Stimulated activated CD4-positive, alpha-beta T cell treated with anti-CD3 and anti-CD28 coated beads, Interleukin-2, amount 100 ng/mL, for 24 hours (primary cell): ENCODE data around the gene EPS8L1.
"Not testable (repeated sequence)": the region's sequence is repeated elsewhere in the genome, so short reads cannot be mapped to it uniquely, and the experiment has no call there.

Source experiments
- DNase-seq, 2 donors: peaks; one replicate each; pipeline ENCODE4 v3.0.0-alpha.2; 2020

Gene EPS8L1

GRCh38 chr19:55053735-55054134, 21.9 kb upstream of the EPS8L1 start:
- DNase-seq = no peak

- DNase-seq = no peak
Observed at GRCh38 chr19:55056827-55057226, 18.8 kb upstream of the EPS8L1 start.

- no peak for DNase-seq
Observed at GRCh38 chr19:55058781-55059610, 16.7 kb upstream of the EPS8L1 start.

DNA sequence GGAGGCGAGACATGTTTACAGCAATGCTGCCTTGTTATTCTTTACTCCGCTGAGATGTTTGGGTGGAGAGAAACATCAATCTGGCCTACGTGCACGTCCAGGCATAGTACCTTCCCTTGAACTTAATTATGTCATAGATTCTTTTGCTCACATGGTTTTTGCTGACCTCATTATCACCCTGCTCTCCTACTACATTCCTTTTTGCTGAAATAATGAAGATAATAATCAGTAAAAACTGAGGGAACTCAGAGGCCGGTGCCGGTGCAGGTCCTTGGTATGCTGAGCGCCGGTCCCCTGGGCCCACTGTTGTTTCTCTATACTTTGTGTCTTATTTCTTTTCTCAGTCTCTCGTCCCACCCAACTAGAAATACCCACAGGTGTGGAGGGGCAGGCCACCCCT, 15.4 kb upstream of the EPS8L1 start:
- not testable (repeated sequence) for DNase-seq

DNA sequence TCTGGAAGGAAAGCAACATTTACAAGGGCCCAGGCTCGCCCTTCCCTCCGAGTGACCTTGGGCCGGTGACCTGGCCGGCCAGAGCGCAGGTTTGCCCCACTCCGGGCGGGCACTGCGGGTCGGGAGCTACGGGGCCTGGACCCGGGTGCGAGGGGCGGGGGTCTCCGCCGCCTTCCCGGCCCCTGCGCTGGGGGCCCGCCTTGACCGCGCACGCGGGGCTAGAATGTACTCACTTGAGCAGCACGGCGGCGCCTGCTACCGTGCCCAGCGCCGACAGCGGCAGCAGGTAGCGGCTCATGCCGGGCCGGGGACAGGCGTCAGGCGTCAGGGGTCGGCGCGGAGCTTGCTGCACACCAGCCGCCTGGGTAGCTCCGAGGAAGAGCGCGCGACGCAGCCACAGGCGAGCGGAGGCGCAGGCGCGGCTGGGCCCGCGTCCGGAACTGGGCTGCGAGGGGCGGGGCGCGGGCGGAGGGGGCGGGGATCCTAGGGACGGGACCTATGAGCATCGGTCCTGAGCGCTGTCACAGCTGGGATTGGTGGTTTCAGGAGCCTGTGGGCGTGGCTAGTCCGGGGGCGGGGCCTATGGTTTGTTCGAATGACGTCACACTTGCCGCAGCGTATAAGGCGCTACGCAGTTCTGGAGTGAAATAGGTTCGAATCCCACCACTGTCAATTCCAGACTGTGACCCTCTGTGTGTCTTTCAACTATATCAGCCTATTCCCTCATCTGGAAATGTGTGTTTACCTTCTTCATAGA, 12.8 kb upstream of the EPS8L1 start, which contains the start of gene RDH13:
RDH13 (minus strand) TSS at position 414 of the 757 bp plus-strand sequence; CDS start at position 298, 116 bp downstream.
- DNase-seq = peak; percentile 100

GRCh38 chr19:55063492-55063843, 12.2 kb upstream of the EPS8L1 start:
- DNase-seq = no peak

GRCh38 chr19:55065516-55065915, 10.2 kb upstream of the EPS8L1 start:
- DNase-seq = not testable (repeated sequence)

GRCh38 chr19:55066107-55066709, 9.5 kb upstream of the EPS8L1 start:
- no peak for DNase-seq

DNA sequence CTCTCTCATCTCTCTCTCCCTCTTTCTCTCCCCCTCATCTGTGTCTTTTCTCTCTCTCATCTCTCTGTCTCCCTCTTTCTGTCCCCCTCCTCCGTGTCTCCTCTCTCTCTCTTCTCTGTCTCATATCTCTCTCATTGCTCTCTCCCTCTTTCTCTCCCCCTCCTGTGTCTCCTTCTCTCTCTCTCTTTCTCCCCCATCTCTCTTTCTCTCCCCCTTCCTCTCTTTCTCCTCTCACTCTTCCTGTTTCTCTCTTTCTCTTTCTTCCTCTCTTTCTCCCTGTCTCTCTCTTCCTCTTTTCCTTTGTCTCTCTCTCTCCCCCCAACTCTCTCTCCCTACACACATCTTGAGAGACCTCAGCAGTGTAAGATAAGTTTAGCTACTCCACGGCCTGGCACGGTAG, 7.8 kb upstream of the EPS8L1 start:
- DNase-seq = no peak

- DNase-seq = no peak
Observed at GRCh38 chr19:55068950-55069864, 6.5 kb upstream of the EPS8L1 start.

- DNase-seq = no peak
Observed at GRCh38 chr19:55069865-55070197, 5.8 kb upstream of the EPS8L1 start.

- no peak for DNase-seq
Observed at GRCh38 chr19:55070466-55071128, 5.1 kb upstream of the EPS8L1 start.

DNA sequence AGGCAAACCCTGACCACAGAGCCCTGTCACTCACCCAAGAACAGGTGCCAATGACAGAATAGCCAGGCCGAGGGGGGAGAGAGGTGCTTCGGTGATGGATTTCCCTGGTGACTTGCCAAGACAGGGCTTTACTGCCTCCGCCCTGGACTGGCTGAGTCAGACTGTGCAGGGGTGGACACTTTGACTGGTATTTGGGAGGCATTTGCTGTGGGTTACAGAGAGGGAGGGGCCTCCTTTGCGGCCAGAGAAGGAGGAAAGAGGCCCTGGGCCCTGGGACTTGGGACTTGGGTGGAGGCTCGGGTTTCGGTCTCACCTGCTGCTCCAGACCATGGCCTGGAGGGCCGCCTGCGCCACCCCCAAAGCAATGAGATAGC, 4.6 kb upstream of the EPS8L1 start:
- DNase-seq = no peak

- no peak for DNase-seq
Observed at GRCh38 chr19:55071913-55072312, 3.8 kb upstream of the EPS8L1 start.

DNA sequence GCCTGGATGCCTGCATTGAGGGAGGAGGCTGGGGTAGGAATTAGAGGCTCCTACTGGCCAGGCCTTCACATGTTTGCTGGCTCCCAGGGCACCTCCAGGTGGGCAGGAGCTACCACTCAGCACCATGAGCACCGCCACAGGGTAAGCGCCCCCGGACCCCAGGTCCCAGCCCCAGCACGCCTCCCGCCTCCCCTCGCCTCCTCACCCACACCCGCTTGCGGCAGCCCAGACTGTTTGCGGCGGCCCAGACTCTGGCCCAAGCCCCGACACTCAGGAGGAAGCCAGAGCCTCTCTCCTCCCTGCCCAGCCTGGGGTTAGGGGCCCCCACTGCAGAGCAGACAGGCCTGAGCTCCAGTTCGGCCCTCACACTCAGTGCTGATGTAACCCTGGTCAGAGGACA, 652 bp downstream of the EPS8L1 start:
- no peak for DNase-seq

DNA sequence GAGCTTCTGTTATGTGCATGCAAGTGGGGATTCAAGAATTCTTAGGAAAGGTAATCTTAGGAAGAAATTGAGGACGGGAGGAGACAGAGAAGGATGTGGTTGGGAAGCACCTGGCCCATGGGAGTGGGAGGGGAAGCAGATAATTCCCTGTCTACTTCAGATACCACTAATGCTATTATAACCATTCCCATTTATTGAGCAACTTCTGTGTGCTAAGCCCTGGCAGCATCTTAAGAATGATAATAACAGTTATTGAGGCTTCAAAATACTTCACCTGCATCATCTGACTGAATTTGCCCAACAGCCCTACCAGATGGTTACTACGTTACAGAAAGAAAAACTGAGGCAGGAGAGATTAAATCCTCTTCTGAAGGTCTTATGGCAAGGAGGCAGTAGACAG, 1.4 kb downstream of the EPS8L1 start:
- DNase-seq = no peak

GRCh38 chr19:55078996-55079395, 3.3 kb downstream of the EPS8L1 start:
- DNase-seq = no peak

DNA sequence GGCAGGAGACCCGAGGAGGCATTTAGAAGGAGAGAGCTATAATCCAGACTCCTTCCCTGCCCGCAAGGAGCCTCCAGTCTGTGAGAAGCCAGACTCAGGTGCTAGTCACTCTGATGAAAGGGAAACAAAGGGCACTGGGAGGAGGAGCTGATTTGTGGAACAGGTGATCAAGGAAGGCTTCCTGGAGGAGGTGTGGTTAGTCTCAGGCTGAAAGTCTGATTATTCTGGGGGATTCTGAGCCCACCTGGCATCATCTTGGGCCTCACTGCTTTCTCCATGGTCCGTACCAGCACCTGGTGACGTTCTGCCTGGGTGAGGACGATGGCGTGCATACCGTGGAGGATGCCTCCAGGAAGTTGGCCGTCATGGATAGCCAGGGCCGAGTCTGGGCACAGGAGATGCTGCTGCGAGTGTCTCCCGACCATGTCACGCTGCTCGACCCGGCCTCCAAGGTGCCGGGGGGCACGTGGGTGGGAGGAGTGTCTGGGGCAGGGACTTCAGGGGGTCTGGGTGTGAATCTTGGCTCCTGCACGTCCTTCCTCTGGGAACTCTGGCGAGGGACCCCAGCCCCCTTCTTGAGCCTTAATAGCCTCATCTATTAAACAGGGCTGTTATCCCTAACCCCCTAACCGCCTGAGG, 3.9 kb downstream of the EPS8L1 start:
- DNase-seq = no peak

DNA sequence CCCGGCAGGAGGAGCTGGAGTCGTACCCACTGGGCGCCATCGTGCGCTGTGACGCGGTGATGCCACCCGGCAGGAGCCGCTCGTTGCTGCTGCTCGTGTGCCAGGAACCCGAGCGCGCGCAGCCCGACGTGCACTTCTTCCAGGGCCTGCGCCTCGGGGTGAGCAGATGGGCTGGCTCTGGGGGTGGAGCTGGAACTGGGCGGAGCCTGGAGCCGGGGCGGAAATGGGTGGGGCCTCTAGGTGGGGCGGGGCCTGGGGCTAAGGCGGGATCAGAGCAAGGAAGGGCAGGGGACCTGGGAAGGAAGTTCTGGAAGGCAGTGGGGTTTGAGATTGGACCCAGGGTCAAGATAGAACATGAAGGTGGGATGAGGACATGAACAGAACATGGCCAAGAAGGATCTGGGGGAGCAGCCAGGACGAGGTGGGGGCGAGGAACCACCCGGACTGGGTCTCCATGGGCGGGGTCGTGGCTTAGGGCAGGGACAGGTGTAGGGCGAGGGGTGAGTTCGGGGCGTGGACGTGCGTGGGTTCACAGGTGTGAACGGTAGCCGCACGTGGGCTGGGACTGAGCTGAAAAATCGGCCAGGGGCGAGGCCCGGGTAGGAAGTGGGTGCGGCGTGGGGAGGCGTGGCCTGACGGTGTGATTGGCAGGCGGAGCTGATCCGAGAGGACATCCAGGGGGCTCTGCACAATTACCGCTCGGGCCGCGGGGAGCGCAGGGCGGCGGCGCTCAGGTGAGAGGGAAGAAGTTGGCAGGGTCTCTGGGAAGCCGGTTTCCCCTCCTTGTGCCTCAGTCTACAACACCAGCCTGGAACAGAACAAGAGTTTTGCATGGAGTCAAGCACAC, 4.7 kb downstream of the EPS8L1 start:
- DNase-seq = peak; percentile 61 to 76

DNA sequence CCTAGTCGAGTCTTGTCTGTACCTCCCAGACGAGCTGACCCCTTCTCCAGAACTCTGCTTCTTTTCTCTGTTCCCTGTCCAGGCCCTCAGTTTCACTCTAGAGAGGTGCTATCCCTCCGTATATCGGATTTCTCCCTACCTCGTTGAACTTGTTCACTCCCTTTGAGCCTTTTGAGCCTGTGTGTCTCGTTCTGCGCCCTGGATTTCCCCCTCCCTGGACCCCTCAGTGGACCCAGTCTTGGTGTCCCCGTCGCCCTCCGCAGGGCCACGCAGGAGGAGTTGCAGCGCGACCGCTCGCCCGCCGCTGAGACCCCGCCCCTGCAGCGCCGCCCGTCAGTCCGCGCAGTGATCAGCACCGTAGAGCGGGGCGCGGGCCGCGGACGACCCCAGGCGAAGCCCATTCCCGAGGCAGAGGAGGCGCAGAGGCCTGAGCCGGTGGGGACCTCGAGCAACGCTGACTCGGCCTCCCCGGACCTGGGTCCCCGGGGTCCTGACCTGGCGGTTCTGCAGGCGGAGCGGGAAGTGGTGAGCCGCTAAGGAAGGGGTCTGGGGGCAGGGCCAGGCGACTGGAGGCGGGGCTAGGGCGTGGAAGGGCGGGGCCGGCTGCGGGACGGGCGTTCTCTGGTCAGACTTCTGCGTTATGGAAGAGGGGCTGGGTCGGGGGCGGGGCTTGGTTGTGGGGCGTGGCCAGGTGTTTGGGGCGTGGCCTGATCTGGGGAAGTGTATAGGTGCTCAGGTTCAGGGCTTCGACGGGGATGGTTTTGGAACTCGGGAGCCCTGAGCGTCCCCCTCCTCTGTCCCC, 5.5 kb downstream of the EPS8L1 start:
- peak; percentile 85 to 90 for DNase-seq
